ENCODE measurements around the gene PGAP6. TPM values are rescaled to one million over a fixed set of nuclear protein-coding genes. Genes with fewer than 3 reads are reported as not detected.

The PGAP6 gene
- total and polyA plus RNA-seq, 9 of the 15 experiments (the other 6 are each of a cell fraction or from before 2014, with no cell fraction given), result 0.45 to 50.2 (median 39.3) TPM

GRCh38 chr16:405548-406506 is 24.0 kb upstream of the PGAP6 start (continued):
- no peak for TF ChIP-seq NR2C1 (IDR thresholded peaks at IDR 0.05)
- TF ChIP-seq NR2C1 (tag; IDR thresholded peaks at IDR 0.05), result peak; percentile 60; the same call in 1 of the 2 replicates
- TF ChIP-seq E2F5 (CRISPR knock-in tag; IDR thresholded peaks at IDR 0.05), result no peak
- peak; percentile 34; the same call in 1 of the 2 replicates for TF ChIP-seq ZNF592 (IDR thresholded peaks at IDR 0.05)
- TF ChIP-seq CTBP1 (IDR thresholded peaks at IDR 0.05; ENCODE audit: borderline replicate concordance), result peak; percentile 85; the same call in 1 of the 2 replicates
- no peak for TF ChIP-seq MAFK (IDR thresholded peaks at IDR 0.05; ENCODE audit: low read length)
- TF ChIP-seq ATF4 (CRISPR knock-in tag; IDR thresholded peaks at IDR 0.05), result no peak
- no peak for TF ChIP-seq ZNF445 (CRISPR knock-in tag; IDR thresholded peaks at IDR 0.05; ENCODE audit: low read depth)
- TF ChIP-seq MAZ (CRISPR knock-in tag; conservative IDR thresholded peaks at IDR 0.05 in 1 of 2, IDR thresholded peaks at IDR 0.05 in 1 of 2), result peak in 1 of 2 experiments; percentile 52; a peak in 1 of 4 replicates
- TF ChIP-seq ZNF408 (CRISPR knock-in tag; IDR thresholded peaks at IDR 0.05; ENCODE audit: low read depth), result no peak
- peak; percentile 72 for TF ChIP-seq RBBP5 (IDR thresholded peaks at IDR 0.05; ENCODE audit: borderline replicate concordance, insufficient read depth, low read length, poor library complexity, severe bottlenecking)
- peak; percentile 96 for TF ChIP-seq MYC (IDR thresholded peaks at IDR 0.05; ENCODE audit: low read depth, low read length)
- peak; percentile 66; the same call in 1 of the 2 replicates for TF ChIP-seq MYC (CRISPR knock-in tag; IDR thresholded peaks at IDR 0.05; ENCODE audit: borderline replicate concordance, low read depth)
- TF ChIP-seq TRIM24 (IDR thresholded peaks at IDR 0.05), result 0 out of 4 replicates have a peak, but pooled peaks of 1 of the 2 experiments have one; percentile 47
- no peak for TF ChIP-seq POU5F1 (IDR thresholded peaks at IDR 0.05; ENCODE audit: borderline replicate concordance, low read depth, low read length, partially characterized antibody)
- no peak for TF ChIP-seq IFI16 (CRISPR knock-in tag; IDR thresholded peaks at IDR 0.05)

All from K562 (cell line).